Measurements from ENCODE around the gene ABHD12B.
"Not testable (repeated sequence)": the region's sequence is repeated elsewhere in the genome, so short reads cannot be mapped to it uniquely, and the experiment has no call there.

The ABHD12B gene

GRCh38 chr14:50937325-50937724, 65.5 kb downstream of the ABHD12B start:
- no peak overlapping the region for H2BK15ac ChIP-seq (replicated peaks; ENCODE audit: low read depth)
- H4K5ac ChIP-seq (ENCODE audit: low read length): no peak overlapping the region
- H3K23ac ChIP-seq (ENCODE audit: low read length): no peak overlapping the region
- H3K18ac ChIP-seq (ENCODE audit: low read length): no peak overlapping the region
- H3K4me3 ChIP-seq (ENCODE audit: low read length): no peak overlapping the region
- H3K4me1 ChIP-seq (ENCODE audit: control insufficient read depth, low read depth, low read length): no peaks in the 10 kb centered on the region
- H3K4ac ChIP-seq (ENCODE audit: low read depth, low read length): no peak overlapping the region
- no CpG with 5 or more reads among the region's 2 CpGs for WGBS (ENCODE audit: extremely low coverage, insufficient coverage, low lambda C conversion rate)
- DNase-seq: no peak
- no peak overlapping the region for H3K27ac ChIP-seq (ENCODE audit: low read depth, low read length)
- no peak overlapping the region for H3K4me2 ChIP-seq (ENCODE audit: low read length)
- H2BK5ac ChIP-seq (ENCODE audit: low read length): no peak overlapping the region
- no peaks in the 10 kb centered on the region for H3K36me3 ChIP-seq (ENCODE audit: control insufficient read depth, insufficient read depth, low read length)
- no peak overlapping the region for H4K8ac ChIP-seq (ENCODE audit: low read depth, low read length)
- no peak overlapping the region for H3K9ac ChIP-seq (ENCODE audit: low read length)
- H2AK5ac ChIP-seq (ENCODE audit: low read length): no peak overlapping the region
- no peak overlapping the region for H3K56ac ChIP-seq (ENCODE audit: low read length)
- H3K79me1 ChIP-seq (ENCODE audit: low read length): no peaks in the 10 kb centered on the region
- H3K79me2 ChIP-seq (ENCODE audit: control insufficient read depth, insufficient read depth, low read length): no peaks in the 10 kb centered on the region
- no peak overlapping the region for H2BK120ac ChIP-seq (ENCODE audit: low read depth, low read length)
- H3K27me3 ChIP-seq (ENCODE audit: insufficient read depth, low read length, poor library complexity): no peaks in the 10 kb centered on the region

GRCh38 chr14:50937800-50938199, 65.9 kb downstream of the ABHD12B start:
- no peak overlapping the region for H2BK5ac ChIP-seq (ENCODE audit: low read length)
- H3K56ac ChIP-seq (ENCODE audit: low read length): no peak overlapping the region
- H3K27me3 ChIP-seq (ENCODE audit: insufficient read depth, low read length, poor library complexity): no peaks in the 10 kb centered on the region
- no CpG with 5 or more reads among the region's 4 CpGs for WGBS (ENCODE audit: extremely low coverage, insufficient coverage, low lambda C conversion rate)
- no peak overlapping the region for H3K9ac ChIP-seq (ENCODE audit: low read length)
- H3K4me1 ChIP-seq (ENCODE audit: control insufficient read depth, low read depth, low read length): no peaks in the 10 kb centered on the region
- no peak overlapping the region for H3K18ac ChIP-seq (ENCODE audit: low read length)
- no peak overlapping the region for H2BK120ac ChIP-seq (ENCODE audit: low read depth, low read length)
- no peak for DNase-seq
- H2BK15ac ChIP-seq (replicated peaks; ENCODE audit: low read depth): no peak overlapping the region
- no peak overlapping the region for H3K4me3 ChIP-seq (ENCODE audit: low read length)
- H4K5ac ChIP-seq (ENCODE audit: low read length): no peak overlapping the region
- H2AK5ac ChIP-seq (ENCODE audit: low read length): no peak overlapping the region
- no peaks in the 10 kb centered on the region for H3K79me2 ChIP-seq (ENCODE audit: control insufficient read depth, insufficient read depth, low read length)
- H3K4ac ChIP-seq (ENCODE audit: low read depth, low read length): no peak overlapping the region
- no peak overlapping the region for H3K23ac ChIP-seq (ENCODE audit: low read length)
- no peak overlapping the region for H3K4me2 ChIP-seq (ENCODE audit: low read length)
- no peaks in the 10 kb centered on the region for H3K79me1 ChIP-seq (ENCODE audit: low read length)
- no peak overlapping the region for H3K27ac ChIP-seq (ENCODE audit: low read depth, low read length)
- H4K8ac ChIP-seq (ENCODE audit: low read depth, low read length): no peak overlapping the region
- no peaks in the 10 kb centered on the region for H3K36me3 ChIP-seq (ENCODE audit: control insufficient read depth, insufficient read depth, low read length)

- no peaks in the 10 kb centered on the region for H3K79me1 ChIP-seq (ENCODE audit: low read length)
- no peak overlapping the region for H3K4ac ChIP-seq (ENCODE audit: low read depth, low read length)
- no peak overlapping the region for H4K8ac ChIP-seq (ENCODE audit: low read depth, low read length)
- no peaks in the 10 kb centered on the region for H3K79me2 ChIP-seq (ENCODE audit: control insufficient read depth, insufficient read depth, low read length)
- no peak overlapping the region for H3K18ac ChIP-seq (ENCODE audit: low read length)
- H4K5ac ChIP-seq (ENCODE audit: low read length): no peak overlapping the region
- H2BK5ac ChIP-seq (ENCODE audit: low read length): no peak overlapping the region
- no peaks in the 10 kb centered on the region for H3K4me1 ChIP-seq (ENCODE audit: control insufficient read depth, low read depth, low read length)
- no peak overlapping the region for H3K4me2 ChIP-seq (ENCODE audit: low read length)
- no peak overlapping the region for H3K23ac ChIP-seq (ENCODE audit: low read length)
- no peaks in the 10 kb centered on the region for H3K27me3 ChIP-seq (ENCODE audit: insufficient read depth, low read length, poor library complexity)
- H3K36me3 ChIP-seq (ENCODE audit: control insufficient read depth, insufficient read depth, low read length): no peaks in the 10 kb centered on the region
- no peak overlapping the region for H2BK15ac ChIP-seq (replicated peaks; ENCODE audit: low read depth)
- H3K27ac ChIP-seq (ENCODE audit: low read depth, low read length): no peak overlapping the region
- H2AK5ac ChIP-seq (ENCODE audit: low read length): no peak overlapping the region
- H3K4me3 ChIP-seq (ENCODE audit: low read length): no peak overlapping the region
- H2BK120ac ChIP-seq (ENCODE audit: low read depth, low read length): no peak overlapping the region
- no peak overlapping the region for H3K9ac ChIP-seq (ENCODE audit: low read length)
- whole genome bisulfite sequencing (ENCODE audit: extremely low coverage, insufficient coverage, low lambda C conversion rate): no CpG with 5 or more reads among the region's 6 CpGs
- H3K56ac ChIP-seq (ENCODE audit: low read length): no peak overlapping the region
- no peak for DNase-seq
Measured at GRCh38 chr14:50941151-50941550, 69.3 kb downstream of the ABHD12B start.

- not testable (repeated sequence) for H3K18ac ChIP-seq (ENCODE audit: low read length); H2BK15ac ChIP-seq (replicated peaks; ENCODE audit: low read depth); H3K4me2 ChIP-seq (ENCODE audit: low read length); H3K23ac ChIP-seq (ENCODE audit: low read length); DNase-seq; H3K56ac ChIP-seq (ENCODE audit: low read length); H2BK5ac ChIP-seq (ENCODE audit: low read length); H3K27me3 ChIP-seq (ENCODE audit: insufficient read depth, low read length, poor library complexity); H3K4ac ChIP-seq (ENCODE audit: low read depth, low read length); H4K5ac ChIP-seq (ENCODE audit: low read length); H3K36me3 ChIP-seq (ENCODE audit: control insufficient read depth, insufficient read depth, low read length); H4K8ac ChIP-seq (ENCODE audit: low read depth, low read length); H3K79me2 ChIP-seq (ENCODE audit: control insufficient read depth, insufficient read depth, low read length); H3K79me1 ChIP-seq (ENCODE audit: low read length); H3K4me1 ChIP-seq (ENCODE audit: control insufficient read depth, low read depth, low read length); H3K27ac ChIP-seq (ENCODE audit: low read depth, low read length); H2AK5ac ChIP-seq (ENCODE audit: low read length); H3K9ac ChIP-seq (ENCODE audit: low read length); H2BK120ac ChIP-seq (ENCODE audit: low read depth, low read length); H3K4me3 ChIP-seq (ENCODE audit: low read length)
- WGBS (ENCODE audit: extremely low coverage, insufficient coverage, low lambda C conversion rate): no CpG with 5 or more reads among the region's 8 CpGs
Measured at GRCh38 chr14:50941638-50942037, 69.8 kb downstream of the ABHD12B start.

- no peaks in the 10 kb centered on the region for H3K79me1 ChIP-seq (ENCODE audit: low read length)
- no peaks in the 10 kb centered on the region for H3K36me3 ChIP-seq (ENCODE audit: control insufficient read depth, insufficient read depth, low read length)
- H3K27ac ChIP-seq (ENCODE audit: low read depth, low read length): peak overlapping the region; percentile 9
- H2BK15ac ChIP-seq (replicated peaks; ENCODE audit: low read depth): no peak overlapping the region
- H3K4me1 ChIP-seq (ENCODE audit: control insufficient read depth, low read depth, low read length): no peaks in the 10 kb centered on the region
- H3K18ac ChIP-seq (ENCODE audit: low read length): peak overlapping the region; percentile 3
- peak overlapping the region; percentile 94 for H3K56ac ChIP-seq (ENCODE audit: low read length)
- H2AK5ac ChIP-seq (ENCODE audit: low read length): no peak overlapping the region
- no peak overlapping the region for H4K8ac ChIP-seq (ENCODE audit: low read depth, low read length)
- H3K23ac ChIP-seq (ENCODE audit: low read length): peak overlapping the region; percentile 66
- H4K5ac ChIP-seq (ENCODE audit: low read length): no peak overlapping the region
- H3K27me3 ChIP-seq (ENCODE audit: insufficient read depth, low read length, poor library complexity): no peaks in the 10 kb centered on the region
- no CpG with 5 or more reads among the region's 26 CpGs for WGBS (ENCODE audit: extremely low coverage, insufficient coverage, low lambda C conversion rate)
- H3K4ac ChIP-seq (ENCODE audit: low read depth, low read length): no peak overlapping the region
- H2BK120ac ChIP-seq (ENCODE audit: low read depth, low read length): no peak overlapping the region
- H3K9ac ChIP-seq (ENCODE audit: low read length): peak overlapping the region; percentile 74
- no peaks in the 10 kb centered on the region for H3K79me2 ChIP-seq (ENCODE audit: control insufficient read depth, insufficient read depth, low read length)
- no peak overlapping the region for H2BK5ac ChIP-seq (ENCODE audit: low read length)
- peak overlapping the region; percentile 73 for H3K4me3 ChIP-seq (ENCODE audit: low read length)
- DNase-seq: peak; percentile 84
- H3K4me2 ChIP-seq (ENCODE audit: low read length): peak overlapping the region; percentile 97
Measured at GRCh38 chr14:50943261-50943942, 71.5 kb downstream of the ABHD12B start.
